ENCODE results near the gene MSL3.

Gene MSL3

GRCh38 chrX:11791090-11791489, 33.1 kb downstream of the MSL3 start:
- H3K27ac ChIP-seq: peak overlapping the region; percentile 62; the same call in 1 of the 2 replicates
- no peak for TF ChIP-seq CTCF (conservative IDR thresholded peaks at IDR 0.05)

GRCh38 chrX:11791537-11791936, 33.5 kb downstream of the MSL3 start:
- peak overlapping the region; percentile 62 for H3K27ac ChIP-seq
- TF ChIP-seq CTCF (conservative IDR thresholded peaks at IDR 0.05): no peak

- peak overlapping the region; percentile 62 for H3K27ac ChIP-seq
- TF ChIP-seq CTCF (conservative IDR thresholded peaks at IDR 0.05): no peak
These were observed 34.7 kb downstream of the MSL3 start for GRCh38 chrX:11792461-11793421.

- H3K27ac ChIP-seq: no peak overlapping the region; the same call in 1 of the 2 replicates
- no peak for TF ChIP-seq CTCF (conservative IDR thresholded peaks at IDR 0.05)
These were observed 35.7 kb downstream of the MSL3 start for GRCh38 chrX:11793734-11794133.

- TF ChIP-seq CTCF (conservative IDR thresholded peaks at IDR 0.05): no peak
- no peak overlapping the region for H3K27ac ChIP-seq
These were observed 55.3 kb downstream of the MSL3 start for GRCh38 chrX:11813341-11813740.
